Tibial nerve (tissue), 4 donors: ENCODE results near the gene MEX3C. TPM values are rescaled to one million over a fixed set of nuclear protein-coding genes. Genes with fewer than 3 reads are reported as not detected.

Experiments used
- DNase-seq, 2 donors: peaks; one replicate each; pipeline ENCODE4 v3.0.0-alpha.2; 2019; ENCODE audit warnings: low spot score in 2 of 2
- H3K27ac ChIP-seq, 4 donors: fragments of 200-600 bp; sonication (generic) in 3 of 4; one replicate each; pipeline ENCODE4 v1.5.1; 2017 to 2019; ENCODE audit warnings: mild to moderate bottlenecking in 1 of 4
- H3K27me3 ChIP-seq, 2 donors: fragments of 200-600 bp; sonication (generic) in 1 of 2; one replicate each; pipeline versions ENCODE4 v1.5.1 to v1.6.0; 2017 to 2019
- H3K36me3 ChIP-seq, 3 donors: fragments of 200-600 bp; sonication (generic); one replicate each; pipeline ENCODE4 v1.5.1; 2018 to 2019
- H3K4me1 ChIP-seq, 4 donors: fragments of 200-600 bp; sonication (generic) in 3 of 4; one replicate each; pipeline ENCODE4 v1.5.1; 2017 to 2019
- H3K4me3 ChIP-seq, 4 donors: fragments of 200-600 bp; sonication (generic) in 3 of 4; one replicate each; pipeline ENCODE4 v1.5.1; 2017 to 2019; ENCODE audit warnings: mild to moderate bottlenecking in 1 of 4, moderate library complexity in 1 of 4
- H3K9me3 ChIP-seq, 4 donors: fragments of 200-600 bp; sonication (generic) in 3 of 4; one replicate each; pipeline ENCODE4 v1.5.1; 2017 to 2019
- CTCF ChIP-seq, 5 experiments: fragments of 200-600 bp in 3 of 5; fragments of 450-650 bp in 2 of 5; sonication (generic) in 3 of 5; IDR thresholded peaks; one replicate each; pipeline ENCODE4 v1.5.1; 2016 to 2019; ENCODE audit warnings: antibody characterized with exemption in 5 of 5, mild to moderate bottlenecking in 3 of 5, moderate library complexity in 2 of 5
- EP300 ChIP-seq, 2 donors: sonication (generic); formaldehyde crosslinking; IDR thresholded peaks; one replicate each; pipeline ENCODE4 v1.6.1; 2017; ENCODE audit warnings: antibody characterized with exemption in 2 of 2, mild to moderate bottlenecking in 1 of 2
- POLR2A ChIP-seq, 2 donors: fragments of 450-650 bp; IDR thresholded peaks; one replicate each; pipeline ENCODE4 v1.6.1; 2017; ENCODE audit warnings: antibody characterized with exemption in 2 of 2, mild to moderate bottlenecking in 2 of 2, moderate library complexity in 2 of 2
- WGBS, 2 donors: methylation state at CpG; one replicate each; pipeline ENCODE4 v1.1.5; 2018; 5-methylcytosine and 5-hydroxymethylcytosine counted together
- total RNA-seq, 4 donors: library from RNA; depleted of rRNA; stranded (reverse); fragments of >200 nt; gene quantifications; one replicate each; pipeline ENCODE4 v1.1.0, GENCODE V29; 2016

Gene MEX3C
- total RNA-seq, 4 donors from 2014 or later = 24.0 to 32.8 (median 28.5) TPM

DNA sequence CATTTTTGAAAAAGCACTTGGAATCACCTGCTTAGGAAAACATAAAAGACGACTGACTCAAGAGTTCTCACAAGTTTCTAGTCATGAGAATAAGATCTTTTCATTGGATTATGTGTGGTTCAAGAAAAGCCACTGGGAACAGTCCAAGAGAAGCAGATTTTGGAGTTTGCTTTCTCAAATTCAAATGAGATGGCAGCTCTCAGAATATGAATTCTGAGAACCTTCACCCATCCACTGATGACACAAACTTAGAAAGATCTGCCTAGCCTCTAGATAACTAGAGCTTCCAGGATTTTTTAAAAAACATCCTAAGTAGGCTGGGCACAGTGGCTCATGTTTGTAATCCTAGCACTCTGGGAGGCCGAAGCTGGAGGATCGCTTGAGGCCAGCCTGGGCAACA lies 26.8 kb downstream of the MEX3C start:
- H3K36me3 ChIP-seq = peaks cover 0 to 11% (median 0%) of the 10 kb centered on the region in 3 donors
- TF ChIP-seq POLR2A (IDR thresholded peaks at IDR 0.05) (no peak), CTCF (IDR thresholded peaks at IDR 0.05) (no peak), EP300 (IDR thresholded peaks at IDR 0.05) (no peak)
- no peaks in the 10 kb centered on the region for H3K27me3 ChIP-seq
- no peaks in the 10 kb centered on the region for H3K9me3 ChIP-seq
- DNase-seq = no peak
- 93 to 94% methylated on average over 3 of the region's 3 CpGs for WGBS, 2 donors
- no peak overlapping the region for H3K4me3 ChIP-seq
- H3K4me1 ChIP-seq = no peaks in the 10 kb centered on the region
- H3K27ac ChIP-seq = no peak overlapping the region

- Histone ChIP-seq H3K27me3 (no peaks in the 10 kb centered on the region), H3K4me3 (no peak overlapping the region), H3K27ac (no peak overlapping the region), H3K4me1 (no peaks in the 10 kb centered on the region), H3K9me3 (no peaks in the 10 kb centered on the region), H3K36me3 (peaks cover 0 to 6% (median 0%) of the 10 kb centered on the region in 3 donors)
- TF ChIP-seq POLR2A (IDR thresholded peaks at IDR 0.05) (no peak), EP300 (IDR thresholded peaks at IDR 0.05) (no peak), CTCF (IDR thresholded peaks at IDR 0.05) (no peak)
- no peak for DNase-seq
These were observed 27.8 kb downstream of the MEX3C start for GRCh38 chr18:51169731-51170130.

DNA sequence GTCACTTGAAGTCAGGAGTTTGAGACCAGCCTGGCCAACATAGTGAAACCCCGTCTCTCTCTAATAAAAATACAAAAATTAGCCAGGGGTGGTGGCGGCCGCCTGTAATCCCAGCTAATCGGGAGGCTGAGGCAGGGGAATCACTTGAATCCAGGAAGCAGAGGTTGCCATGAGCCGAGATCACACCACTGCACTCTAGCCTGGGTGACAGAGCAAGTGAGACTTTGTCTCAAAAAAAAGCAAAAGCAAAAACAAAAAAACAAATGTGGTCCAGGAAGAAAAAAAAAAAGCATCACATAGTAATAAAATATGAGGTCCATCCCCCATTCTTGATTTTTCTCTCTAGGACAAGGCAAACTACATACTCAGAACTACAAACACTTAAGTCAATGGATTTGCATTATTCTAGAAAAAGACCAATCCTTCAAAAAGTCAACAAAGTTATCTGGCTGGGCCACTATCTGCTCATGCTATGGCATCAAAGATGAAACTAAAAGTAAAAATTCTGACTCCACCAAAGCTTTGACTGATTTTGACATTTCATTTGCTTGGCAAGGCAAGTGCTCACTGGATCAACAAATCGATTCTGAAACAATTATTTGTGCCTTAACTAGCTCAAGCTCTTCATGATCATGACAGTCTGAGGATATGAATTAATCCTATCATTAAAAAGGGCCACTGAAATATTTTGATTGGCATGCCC lies 28.4 kb downstream of the MEX3C start:
- DNase-seq = no peak
- Histone ChIP-seq H3K4me1 (no peaks in the 10 kb centered on the region), H3K27me3 (no peaks in the 10 kb centered on the region), H3K27ac (no peak overlapping the region), H3K9me3 (no peaks in the 10 kb centered on the region), H3K4me3 (no peak overlapping the region), H3K36me3 (peaks cover 0 to 6% (median 0%) of the 10 kb centered on the region in 3 donors)
- WGBS, 2 donors = 91 to 93% methylated on average over 6 of the region's 6 CpGs
- TF ChIP-seq EP300 (IDR thresholded peaks at IDR 0.05) (no peak), POLR2A (IDR thresholded peaks at IDR 0.05) (no peak), CTCF (IDR thresholded peaks at IDR 0.05) (no peak)

DNA sequence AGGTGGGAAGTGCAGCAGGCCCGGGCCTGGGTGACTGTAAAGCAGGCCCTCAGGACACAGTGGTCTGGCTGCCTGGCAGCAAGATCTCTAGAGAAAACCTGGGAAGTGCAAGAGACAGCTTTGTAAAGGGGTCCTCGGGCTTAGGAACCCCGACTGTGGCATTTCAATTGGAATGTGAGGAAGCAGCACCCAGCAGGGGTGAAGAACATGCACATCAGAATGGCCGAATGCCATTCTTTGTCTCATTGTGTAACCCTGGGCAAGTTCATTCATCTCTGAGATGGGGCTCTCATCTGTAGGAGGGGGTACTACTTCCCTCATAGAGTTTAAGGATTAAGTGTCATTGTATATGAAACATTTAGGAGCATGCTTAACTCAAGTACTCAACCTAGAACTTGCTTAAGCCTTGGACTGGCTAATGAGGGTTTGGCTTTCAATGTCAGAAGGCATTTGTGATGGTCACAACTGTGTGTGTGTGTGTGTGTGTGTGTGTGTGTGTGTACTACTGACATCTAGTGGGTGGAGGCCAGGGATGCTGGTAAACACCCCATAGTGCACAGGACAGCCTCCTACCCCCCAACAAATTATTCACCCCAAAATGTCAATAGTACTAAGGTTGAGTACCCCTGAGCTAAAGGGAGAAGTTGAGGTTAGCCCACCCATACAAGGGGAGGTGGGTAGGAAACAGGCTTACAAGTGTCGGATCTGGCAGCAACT lies 29.3 kb downstream of the MEX3C start:
- H3K36me3 ChIP-seq = no peaks in the 10 kb centered on the region
- H3K27ac ChIP-seq = no peak overlapping the region
- no peak for DNase-seq
- H3K27me3 ChIP-seq = no peaks in the 10 kb centered on the region
- WGBS, 2 donors = 54 to 63% methylated on average over 5 of the region's 5 CpGs
- no peak overlapping the region for H3K4me3 ChIP-seq
- no peaks in the 10 kb centered on the region for H3K9me3 ChIP-seq
- H3K4me1 ChIP-seq = no peaks in the 10 kb centered on the region
- TF ChIP-seq CTCF (IDR thresholded peaks at IDR 0.05) (no peak), EP300 (IDR thresholded peaks at IDR 0.05) (no peak), POLR2A (IDR thresholded peaks at IDR 0.05) (no peak)

GRCh38 chr18:51165296-51165695 lies 32.2 kb downstream of the MEX3C start:
- no peaks in the 10 kb centered on the region for H3K4me1 ChIP-seq
- no peak for DNase-seq
- no peaks in the 10 kb centered on the region for H3K9me3 ChIP-seq
- WGBS, 2 donors = 88 to 89% methylated on average over 2 of the region's 2 CpGs
- no peak overlapping the region for H3K4me3 ChIP-seq
- no peaks in the 10 kb centered on the region for H3K27me3 ChIP-seq
- no peak for TF ChIP-seq CTCF (IDR thresholded peaks at IDR 0.05)
- no peak for TF ChIP-seq POLR2A (IDR thresholded peaks at IDR 0.05)
- no peak for TF ChIP-seq EP300 (IDR thresholded peaks at IDR 0.05)
- H3K27ac ChIP-seq = no peak overlapping the region
- no peaks in the 10 kb centered on the region for H3K36me3 ChIP-seq
